ENCODE results near the gene MEX3D.
A peak's percentile ranks its signal among the peaks of the same experiment; 100 is the strongest.

The MEX3D gene

GRCh38 chr19:1567848-1568227, 287 bp downstream of the MEX3D start:
- TF ChIP-seq CTCF (conservative IDR thresholded peaks at IDR 0.05; ENCODE audit: low read depth) = no peak
- ChIA-PET CTCF (no interaction called here), POLR2A (ENCODE audit: low non-redundant PET) (no interaction called here)
- no peak for DNase-seq (ENCODE audit: low spot score)
- peak overlapping the region; percentile 89 for H3K27ac ChIP-seq

GRCh38 chr19:1567116-1567847, 843 bp downstream of the MEX3D start:
- TF ChIP-seq CTCF (conservative IDR thresholded peaks at IDR 0.05; ENCODE audit: low read depth) = no peak
- peak overlapping the region; percentile 89 for H3K27ac ChIP-seq
- DNase-seq (ENCODE audit: low spot score) = peak; percentile 35
- ChIA-PET CTCF (interaction anchor here (1.5 kb wide), 1 partner anchor 21 kb away, joined by 6 read pairs; no protein-coding TSS in a partner anchor), POLR2A (ENCODE audit: low non-redundant PET) (no interaction called here)

GRCh38 chr19:1566392-1567115, 1.6 kb downstream of the MEX3D start:
- TF ChIP-seq CTCF (conservative IDR thresholded peaks at IDR 0.05; ENCODE audit: low read depth) = no peak
- ChIA-PET CTCF (interaction anchor here (1.5 kb wide), 1 partner anchor 20 kb away, joined by 6 read pairs; no protein-coding TSS in a partner anchor), POLR2A (ENCODE audit: low non-redundant PET) (no interaction called here)
- DNase-seq (ENCODE audit: low spot score) = peak; percentile 62
- peak overlapping the region; percentile 89 for H3K27ac ChIP-seq

GRCh38 chr19:1563251-1563650, 4.9 kb downstream of the MEX3D start:
- CTCF ChIA-PET = interaction anchor here (0.6 to 1.1 kb wide), 2 partner anchors 17 to 696 kb away, joined by 4 to 9 read pairs; no protein-coding TSS in a partner anchor
- POLR2A ChIA-PET (ENCODE audit: low non-redundant PET) = no interaction called here
- DNase-seq (ENCODE audit: low spot score) = no peak
- no peak for TF ChIP-seq CTCF (conservative IDR thresholded peaks at IDR 0.05; ENCODE audit: low read depth)
- peak overlapping the region; percentile 89 for H3K27ac ChIP-seq

- CTCF ChIA-PET = interaction anchor here (0.6 kb wide), 1 partner anchor 84 kb away, joined by 3 read pairs; no protein-coding TSS in a partner anchor
- peak overlapping the region; percentile 35 for H3K27ac ChIP-seq
- no peak for DNase-seq (ENCODE audit: low spot score)
- TF ChIP-seq CTCF (conservative IDR thresholded peaks at IDR 0.05; ENCODE audit: low read depth) = no peak
- POLR2A ChIA-PET (ENCODE audit: low non-redundant PET) = interaction anchor here (0.6 kb wide), 1 partner anchor 70 kb away, joined by 3 read pairs; the partner anchor contains the start of gene REEP6
These were observed 6.8 kb downstream of the MEX3D start for GRCh38 chr19:1561236-1561842.

- ChIA-PET CTCF (interaction anchor here (0.5 to 0.6 kb wide), 2 partner anchors 30 to 448 kb away, joined by 3 read pairs; no protein-coding TSS in a partner anchor), POLR2A (ENCODE audit: low non-redundant PET) (no interaction called here)
- peak overlapping the region; percentile 35 for H3K27ac ChIP-seq
- no peak for DNase-seq (ENCODE audit: low spot score)
- no peak for TF ChIP-seq CTCF (conservative IDR thresholded peaks at IDR 0.05; ENCODE audit: low read depth)
These were observed 7.7 kb downstream of the MEX3D start for GRCh38 chr19:1560286-1560882.

All from RWPE1 (cell line).